GM18520 (cell line): ENCODE data around the gene PPFIA4.

Source experiments
- ATAC-seq: cut with Tn5 transposase; IDR thresholded peaks from one replicate; pipeline ENCODE4 v1.9.1; 2021; ENCODE audit not compliant: unreplicated experiment

PPFIA4 gene

GRCh38 chr1:203098445-203098844, 72.2 kb downstream of the PPFIA4 start:
- no peak for ATAC-seq

- ATAC-seq, result no peak
These were observed 72.7 kb downstream of the PPFIA4 start for GRCh38 chr1:203098914-203099520.

GRCh38 chr1:203099805-203100515, 73.7 kb downstream of the PPFIA4 start:
- ATAC-seq, result no peak

- no peak for ATAC-seq
These were observed 74.2 kb downstream of the PPFIA4 start for GRCh38 chr1:203100516-203100869.

GRCh38 chr1:203101813-203102634, 75.7 kb downstream of the PPFIA4 start:
- ATAC-seq, result no peak

GRCh38 chr1:203103216-203103615, 76.9 kb downstream of the PPFIA4 start:
- ATAC-seq, result no peak

GRCh38 chr1:203103829-203104495, 77.7 kb downstream of the PPFIA4 start:
- no peak for ATAC-seq

GRCh38 chr1:203104789-203105390, 78.6 kb downstream of the PPFIA4 start:
- ATAC-seq, result no peak

- no peak for ATAC-seq
These were observed 86.2 kb downstream of the PPFIA4 start for GRCh38 chr1:203112475-203112874.

GRCh38 chr1:203113308-203113707, 87.0 kb downstream of the PPFIA4 start:
- no peak for ATAC-seq

GRCh38 chr1:203114202-203114601, 87.9 kb downstream of the PPFIA4 start:
- no peak for ATAC-seq

- no peak for ATAC-seq
These were observed 90.0 kb downstream of the PPFIA4 start for GRCh38 chr1:203116091-203116820.

- no peak for ATAC-seq
These were observed 91.6 kb downstream of the PPFIA4 start for GRCh38 chr1:203117611-203118575.

- ATAC-seq, result no peak
These were observed 94.2 kb downstream of the PPFIA4 start for GRCh38 chr1:203120325-203121153.

- ATAC-seq, result no peak
These were observed 95.1 kb downstream of the PPFIA4 start for GRCh38 chr1:203121186-203122015.

GRCh38 chr1:203122159-203122558, 95.9 kb downstream of the PPFIA4 start:
- no peak for ATAC-seq

- ATAC-seq, result no peak
These were observed 97.7 kb downstream of the PPFIA4 start for GRCh38 chr1:203124011-203124410.
